K562 (cell line): ENCODE results near the gene PHEX. TPM values are rescaled to one million over a fixed set of nuclear protein-coding genes. Genes with fewer than 3 reads are reported as not detected.

Experiments used
- ATAC-seq: fragments of 200-7000 bp; cut with Tn5 transposase; 3 replicates; pipeline ENCODE4 v1.9.1; 2020; ENCODE audit warnings: moderate library complexity
- BruUV-seq: library from RNA; stranded (reverse); fragments of 400-500 nt; replicated peaks from 2 replicates; lab custom pipeline; 2021; lab: Mats Ljungman, UMichigan
- CTCF ChIA-PET: fragments of 300-600 bp; formaldehyde crosslinking; extraction: SDS; loops from one replicate; lab custom pipeline; 2021; ENCODE audit warnings: low intra/inter-chr PET ratio; lab: Yijun Ruan, JAX
- POLR2A ChIA-PET: fragments of 300-600, 350-650 bp; sonication (Branson Sonifier 250); formaldehyde crosslinking; extraction: SDS; loops from one replicate; lab custom pipeline; 2021; ENCODE audit warnings: antibody characterized with exemption, inconsistent platforms; lab: Yijun Ruan, JAX
- DNase-seq, 4 experiments: peaks; one replicate each; pipeline versions ENCODE4 v3.0.0 to v3.0.0-alpha.2; 2011 to 2018; ENCODE audit warnings: low spot score in 3 of 4, mixed read lengths in 3 of 4; ENCODE audit errors: extremely low read depth in 1 of 4
- FAIRE-seq: peaks from 2 replicates; lab custom pipeline; 2011; peaks lifted over from hg19 to GRCh38; lab: Jason Lieb, UNC
- H2AFZ ChIP-seq: 2 replicates; pipeline ENCODE4 v1.6.0; 2011; ENCODE audit warnings: low read depth, low read length, control low read depth, inconsistent platforms
- H3K27ac ChIP-seq: fragments of 200-600 bp; 3 replicates; pipeline ENCODE4 v1.8.0; 2011; ENCODE audit warnings: low read depth, mild to moderate bottlenecking, control low read depth, inconsistent platforms, low read length, moderate library complexity, mixed read lengths; ENCODE audit errors: extremely low read depth
- H3K27me3 ChIP-seq, 2 experiments: fragments of 300-600 bp in 1 of 2; 2 replicates in 1 of 2; 3 replicates in 1 of 2; pipeline versions ENCODE4 v1.6.0 to v1.8.0; 2011; ENCODE audit warnings: inconsistent platforms in 2 of 2, low read length in 2 of 2, mild to moderate bottlenecking in 1 of 2, mixed read lengths in 1 of 2, moderate library complexity in 1 of 2; ENCODE audit not compliant: control insufficient read depth in 2 of 2, insufficient read depth in 2 of 2
- H3K36me3 ChIP-seq: fragments of 300-600 bp; 3 replicates; pipeline ENCODE4 v1.8.0; 2011; ENCODE audit warnings: mild to moderate bottlenecking, low read length, inconsistent platforms; ENCODE audit not compliant: control insufficient read depth, insufficient read depth
- H3K4me1 ChIP-seq, 2 experiments: fragments of 200-600 bp in 1 of 2; replicated peaks in 1 of 2; 2 replicates in 1 of 2; 3 replicates in 1 of 2; pipeline versions ENCODE4 v1.5.1 to v1.8.0; 2011; ENCODE audit warnings: inconsistent platforms in 2 of 2, low read length in 2 of 2, mild to moderate bottlenecking in 1 of 2, mixed read lengths in 1 of 2, moderate library complexity in 1 of 2; ENCODE audit not compliant: control insufficient read depth in 2 of 2, insufficient read depth in 2 of 2
- H3K4me2 ChIP-seq: 2 replicates; pipeline ENCODE4 v1.6.1; 2011; ENCODE audit warnings: low read length, control low read depth, inconsistent platforms, mixed read lengths; ENCODE audit not compliant: insufficient read depth
- H3K4me3 ChIP-seq: fragments of 200-600 bp; sonication (generic), shearing (Covaris generic); 2 replicates; pipeline ENCODE4 v1.5.1; 2016; ENCODE audit warnings: control low read depth, inconsistent platforms
- H3K79me2 ChIP-seq: fragments of 200-600 bp; 3 replicates; pipeline ENCODE4 v1.8.0; 2011; ENCODE audit warnings: low read length, inconsistent platforms; ENCODE audit not compliant: control insufficient read depth, insufficient read depth
- H3K9ac ChIP-seq, 2 experiments: 2 replicates each; pipeline versions ENCODE4 v1.6.0 to v1.6.1; 2011; ENCODE audit warnings: low read depth in 2 of 2, low read length in 2 of 2, control low read depth in 1 of 2, inconsistent platforms in 1 of 2, mild to moderate bottlenecking in 1 of 2, mixed read lengths in 1 of 2; ENCODE audit not compliant: insufficient read depth in 1 of 2
- H3K9me1 ChIP-seq: one replicate; pipeline ENCODE4 v1.6.0; 2011; ENCODE audit warnings: inconsistent platforms, mild to moderate bottlenecking, low read length, moderate library complexity; ENCODE audit not compliant: control insufficient read depth, insufficient read depth
- H3K9me3 ChIP-seq: replicated peaks from 2 replicates; pipeline ENCODE4 v1.5.1; 2011; ENCODE audit warnings: low read depth, low read length, inconsistent platforms; ENCODE audit not compliant: control insufficient read depth, insufficient read depth
- H4K20me1 ChIP-seq: replicated peaks from 2 replicates; pipeline ENCODE4 v1.6.1; 2011; ENCODE audit warnings: low read length, inconsistent platforms, mixed read lengths; ENCODE audit not compliant: control insufficient read depth, insufficient read depth
- CBX2 ChIP-seq: fragments of 200-600 bp; sonication (generic); IDR thresholded peaks from one replicate; pipeline ENCODE4 v1.6.1; 2012; ENCODE audit warnings: mild to moderate bottlenecking, low read length, inconsistent platforms; ENCODE audit not compliant: insufficient read depth, poor library complexity, severe bottlenecking
- EGR1 ChIP-seq: fragments of 450-650 bp; conservative IDR thresholded peaks from 2 replicates; pipeline ENCODE4 v1.6.1; 2017; ENCODE audit warnings: mild to moderate bottlenecking
- ESRRA ChIP-seq: fragments of 450-650 bp; IDR thresholded peaks from 2 replicates; pipeline ENCODE4 v1.6.1; 2014; ENCODE audit warnings: low read depth, mild to moderate bottlenecking, moderate library complexity, borderline replicate concordance
- FOXJ3 ChIP-seq: sonication (generic); formaldehyde crosslinking; IDR thresholded peaks from 2 replicates; pipeline ENCODE4 v1.4.0; 2020; ENCODE audit warnings: mild to moderate bottlenecking, missing genetic modification reagents
- MCM7 ChIP-seq, 2 experiments: fragments of 450-650 bp; IDR thresholded peaks; 2 replicates each; pipeline ENCODE4 v1.6.1; 2016 to 2018
- MEF2A ChIP-seq: IDR thresholded peaks from 2 replicates; pipeline ENCODE4 v1.6.1; 2011; ENCODE audit warnings: low read depth, mild to moderate bottlenecking, low read length, moderate library complexity; ENCODE audit not compliant: control insufficient read depth
- NR2F6 ChIP-seq: fragments of 450-650 bp; formaldehyde crosslinking; IDR thresholded peaks from 2 replicates; pipeline ENCODE4 v1.4.0; 2020; ENCODE audit warnings: mild to moderate bottlenecking
- RAD21 ChIP-seq, 2 experiments: fragments of 250-450 bp in 1 of 2; fragments of 450-650 bp in 1 of 2; sonication (Bioruptor Pico) in 1 of 2; formaldehyde crosslinking in 1 of 2; IDR thresholded peaks in 1 of 2; conservative IDR thresholded peaks in 1 of 2; 2 replicates each; pipeline versions ENCODE4 v1.4.0 to v1.8.0; 2020 to 2022; ENCODE audit warnings: mild to moderate bottlenecking in 2 of 2, moderate library complexity in 1 of 2
- RBM34 ChIP-seq: fragments of 200-400 bp; formaldehyde crosslinking; IDR thresholded peaks from 2 replicates; pipeline ENCODE4 v1.6.1; 2018; ENCODE audit warnings: low read length, borderline replicate concordance; ENCODE audit not compliant: insufficient read depth
- SIRT6 ChIP-seq: IDR thresholded peaks from one replicate; pipeline ENCODE4 v1.6.1; 2012; ENCODE audit warnings: low read depth, mild to moderate bottlenecking, control low read depth, inconsistent platforms, low read length, moderate library complexity
- ZNF184 ChIP-seq: sonication (generic); formaldehyde crosslinking; IDR thresholded peaks from 2 replicates; pipeline ENCODE4 v1.5.0; 2020; ENCODE audit warnings: missing genetic modification reagents
- ZNF23 ChIP-seq: fragments of 250-450 bp; sonication (Bioruptor Pico); IDR thresholded peaks from 2 replicates; pipeline ENCODE4 v1.4.0; 2020; ENCODE audit warnings: mild to moderate bottlenecking
- ZNF3 ChIP-seq: fragments of 250-450 bp; sonication (Bioruptor Pico); IDR thresholded peaks from 2 replicates; pipeline ENCODE4 v1.5.0; 2021; ENCODE audit warnings: mild to moderate bottlenecking, moderate library complexity
- WGBS: fragments of 100-300 bp; shearing (Covaris generic); methylation state at CpG from one replicate; pipeline ENCODE4 v1.1.6; 2016; ENCODE audit warnings: low coverage, mixed read lengths; ENCODE audit not compliant: insufficient coverage; ENCODE audit errors: missing lambda C conversion rate; 5-methylcytosine and 5-hydroxymethylcytosine counted together
- in situ Hi-C: fragments of 300-500 bp; cut with MboI; formaldehyde crosslinking; loops from 4 replicates; pipeline ENCODE4 v1.15.0; 2018; ENCODE audit warnings: inconsistent platforms, mixed read lengths
- intact Hi-C: fragments of 100-400 bp; cut with micrococcal nuclease; formaldehyde crosslinking; loops from 2 replicates; pipeline ENCODE4 v1.14.2; 2022
- polyA plus RNA-seq, 8 experiments: library from polyadenylated mRNA; depleted of rRNA in 4 of 8; stranded (reverse) in 5 of 8; unstranded in 3 of 8; fragments of >200 nt; fragmentation: Nextera tagmentation in 2 of 8; fragmentation: Illumina TruSeq in 1 of 8; extraction: Ambion mirVana in 2 of 8; extraction: Trizol in 1 of 8; gene quantifications; 2 replicates each; pipeline versions ENCODE4 v1.2.1 to v1.2.3, GENCODE V29; 2011 to 2014; ENCODE audit warnings: inconsistent platforms in 1 of 8, missing spikeins in 1 of 8
- total RNA-seq, 7 experiments: library from RNA; depleted of rRNA in 6 of 7; stranded (reverse); fragments of >200 nt in 6 of 7; fragmentation: Illumina TruSeq in 2 of 7; extraction: Trizol in 2 of 7; gene quantifications; 2 replicates each; pipeline versions ENCODE4 v1.2.1 to v1.2.3, GENCODE V29; 2011 to 2021; ENCODE audit warnings: low replicate concordance in 1 of 7
- TF ChIP-seq, protein P1 (sequence below), 3 experiments: IDR thresholded peaks in 2 of 3; conservative IDR thresholded peaks in 1 of 3; 2 replicates each; pipeline ENCODE4 v1.5.1; 2011 to 2012; ENCODE audit warnings: low read length in 3 of 3, mild to moderate bottlenecking in 3 of 3, control low read depth in 2 of 3, improper control_type of control experiment in 1 of 3, inconsistent platforms in 1 of 3, low read depth in 1 of 3, mixed read lengths in 1 of 3, moderate library complexity in 1 of 3; ENCODE audit not compliant: insufficient read depth in 2 of 3
- TF ChIP-seq, protein P2 (sequence below): sonication (generic); formaldehyde crosslinking; IDR thresholded peaks from 2 replicates; pipeline ENCODE4 v1.8.0; 2023; ENCODE audit warnings: mild to moderate bottlenecking, missing genetic modification reagents

PHEX gene
- total and polyA plus RNA-seq, 9 of the 15 experiments (the other 6 are each of a cell fraction or from before 2014, with no cell fraction given) = 0.01 to 0.11 (median 0.04) TPM; not detected in 6

DNA sequence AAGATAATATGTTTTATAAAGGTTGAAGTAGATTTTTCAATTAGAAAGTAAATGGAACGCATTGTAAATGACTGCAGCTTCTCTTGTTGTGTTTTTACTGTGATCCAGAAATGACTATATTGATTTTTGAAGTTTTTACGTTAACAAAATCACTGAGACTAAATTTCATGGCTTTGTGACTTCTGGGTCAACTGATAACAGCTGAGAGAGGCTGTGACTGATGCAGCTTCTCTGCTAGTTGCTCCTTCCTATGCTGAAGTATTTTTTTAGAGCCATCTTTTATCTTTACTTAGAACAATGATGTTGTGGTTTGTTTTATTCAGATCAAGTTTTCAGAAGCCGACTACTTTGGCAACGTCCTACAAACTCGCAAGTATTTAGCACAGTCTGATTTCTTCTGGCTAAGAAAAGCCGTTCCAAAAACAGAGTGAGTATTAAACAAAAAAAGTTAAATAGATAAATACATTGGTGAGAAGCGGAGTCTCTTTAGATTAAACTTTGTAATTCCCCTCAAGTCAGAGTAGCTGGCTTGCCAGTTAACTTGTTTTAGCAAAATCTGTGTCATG lies 145.9 kb downstream of the PHEX start:
- Histone ChIP-seq H3K27ac (no peak overlapping the region), H3K4me2 (no peak overlapping the region), H3K9me1 (no peaks in the 10 kb centered on the region), H3K4me3 (no peak overlapping the region), H3K36me3 (no peaks in the 10 kb centered on the region), H3K9me3 (no peaks in the 10 kb centered on the region), H3K79me2 (no peaks in the 10 kb centered on the region), H2AFZ (no peak overlapping the region), H3K4me1 (no peaks in the 10 kb centered on the region), H3K27me3 (no peaks in the 10 kb centered on the region)
- in situ Hi-C loops = no loop called here
- FAIRE-seq (no peak), ATAC-seq (no peak), DNase-seq (no peak)
- WGBS = 0% methylated on average over 7 of the region's 7 CpGs
- BruUV-seq = no TSS peak
- CTCF ChIA-PET = no interaction called here
- TF ChIP-seq ZNF23 (no peak), CBX2 (no peak), SIRT6 (no peak), ZNF184 (CRISPR knock-in tag) (no peak), RBM34 (no peak), RAD21 (CRISPR knock-in tag; conservative IDR thresholded peaks at IDR 0.05 in 1 of 2, IDR thresholded peaks at IDR 0.05 in 1 of 2) (no peak), FOXJ3 (no peak), MCM7 (IDR thresholded peaks at IDR 0.05) (no peak), MEF2A (no peak), ZNF3 (CRISPR knock-in tag) (no peak), ESRRA (no peak), NR2F6 (CRISPR knock-in tag) (no peak), EGR1 (no peak)
- TF ChIP-seq, protein P1, sequence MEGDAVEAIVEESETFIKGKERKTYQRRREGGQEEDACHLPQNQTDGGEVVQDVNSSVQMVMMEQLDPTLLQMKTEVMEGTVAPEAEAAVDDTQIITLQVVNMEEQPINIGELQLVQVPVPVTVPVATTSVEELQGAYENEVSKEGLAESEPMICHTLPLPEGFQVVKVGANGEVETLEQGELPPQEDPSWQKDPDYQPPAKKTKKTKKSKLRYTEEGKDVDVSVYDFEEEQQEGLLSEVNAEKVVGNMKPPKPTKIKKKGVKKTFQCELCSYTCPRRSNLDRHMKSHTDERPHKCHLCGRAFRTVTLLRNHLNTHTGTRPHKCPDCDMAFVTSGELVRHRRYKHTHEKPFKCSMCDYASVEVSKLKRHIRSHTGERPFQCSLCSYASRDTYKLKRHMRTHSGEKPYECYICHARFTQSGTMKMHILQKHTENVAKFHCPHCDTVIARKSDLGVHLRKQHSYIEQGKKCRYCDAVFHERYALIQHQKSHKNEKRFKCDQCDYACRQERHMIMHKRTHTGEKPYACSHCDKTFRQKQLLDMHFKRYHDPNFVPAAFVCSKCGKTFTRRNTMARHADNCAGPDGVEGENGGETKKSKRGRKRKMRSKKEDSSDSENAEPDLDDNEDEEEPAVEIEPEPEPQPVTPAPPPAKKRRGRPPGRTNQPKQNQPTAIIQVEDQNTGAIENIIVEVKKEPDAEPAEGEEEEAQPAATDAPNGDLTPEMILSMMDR (IDR thresholded peaks at IDR 0.05 in 2 of 3, conservative IDR thresholded peaks at IDR 0.05 in 1 of 3; ENCODE audit: insufficient read depth in 2 of 3, low read depth in 1 of 3, low read length in 3 of 3) = no peak
- TF ChIP-seq, protein P2, sequence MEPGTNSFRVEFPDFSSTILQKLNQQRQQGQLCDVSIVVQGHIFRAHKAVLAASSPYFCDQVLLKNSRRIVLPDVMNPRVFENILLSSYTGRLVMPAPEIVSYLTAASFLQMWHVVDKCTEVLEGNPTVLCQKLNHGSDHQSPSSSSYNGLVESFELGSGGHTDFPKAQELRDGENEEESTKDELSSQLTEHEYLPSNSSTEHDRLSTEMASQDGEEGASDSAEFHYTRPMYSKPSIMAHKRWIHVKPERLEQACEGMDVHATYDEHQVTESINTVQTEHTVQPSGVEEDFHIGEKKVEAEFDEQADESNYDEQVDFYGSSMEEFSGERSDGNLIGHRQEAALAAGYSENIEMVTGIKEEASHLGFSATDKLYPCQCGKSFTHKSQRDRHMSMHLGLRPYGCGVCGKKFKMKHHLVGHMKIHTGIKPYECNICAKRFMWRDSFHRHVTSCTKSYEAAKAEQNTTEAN = no peak
- TF ChIP-seq, all 486 proteins: peak for 0
- no peaks in the 10 kb centered on the region for H4K20me1 ChIP-seq
- H3K9ac ChIP-seq = no peak overlapping the region
- POLR2A ChIA-PET = no interaction called here
- intact Hi-C loops = no loop called here
